ENCODE data around the gene B3GALT6. TPM values are rescaled to one million over a fixed set of nuclear protein-coding genes. Genes with fewer than 3 reads are reported as not detected.

Gene B3GALT6
- total RNA-seq, 1 experiment from 2014 or later: 74.0 TPM

DNA sequence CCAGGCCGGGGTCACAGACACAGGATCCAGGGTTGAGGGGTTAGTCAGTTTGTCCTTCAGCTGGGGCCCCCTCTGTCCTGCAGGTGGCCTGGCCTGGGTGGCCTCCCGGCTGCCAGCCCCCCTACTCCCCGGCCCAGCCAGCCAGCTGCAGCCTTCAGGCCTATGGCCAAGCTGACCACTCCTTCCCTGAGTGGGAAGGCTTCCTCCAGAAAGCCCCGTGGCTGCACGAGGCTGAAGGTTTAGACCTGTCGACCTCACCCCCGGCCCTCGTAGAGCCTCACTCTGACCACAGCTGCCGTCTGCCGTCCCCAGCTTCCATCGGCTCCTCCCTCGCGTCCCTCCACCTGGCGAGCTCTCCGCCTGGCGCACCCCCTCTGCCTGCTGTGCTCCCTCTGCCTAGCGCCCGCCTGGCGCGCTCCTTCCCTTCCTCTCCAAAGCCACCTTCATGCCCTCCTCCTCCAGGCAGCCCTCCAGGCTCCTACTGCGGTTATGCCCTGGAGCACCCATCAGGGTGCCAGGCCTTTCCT, 48.8 kb upstream of the B3GALT6 start:
- no peak overlapping the region for H2AFZ ChIP-seq (ENCODE audit: low read length)
- no peaks in the 10 kb centered on the region for H3K4me1 ChIP-seq (ENCODE audit: insufficient read depth, low read length)
- H4K20me1 ChIP-seq (ENCODE audit: low read length): no peaks in the 10 kb centered on the region
- BruUV-seq (replicated peaks): no TSS peak
- no peaks in the 10 kb centered on the region for H3K36me3 ChIP-seq (ENCODE audit: low read depth, low read length)
- TF ChIP-seq EZH2 (IDR thresholded peaks at IDR 0.05; ENCODE audit: low read length, unreplicated experiment) (no peak), EZH2phosphoT487 (IDR thresholded peaks at IDR 0.05; ENCODE audit: borderline replicate concordance, low read length) (no peak)
- TF ChIP-seq, protein P1, sequence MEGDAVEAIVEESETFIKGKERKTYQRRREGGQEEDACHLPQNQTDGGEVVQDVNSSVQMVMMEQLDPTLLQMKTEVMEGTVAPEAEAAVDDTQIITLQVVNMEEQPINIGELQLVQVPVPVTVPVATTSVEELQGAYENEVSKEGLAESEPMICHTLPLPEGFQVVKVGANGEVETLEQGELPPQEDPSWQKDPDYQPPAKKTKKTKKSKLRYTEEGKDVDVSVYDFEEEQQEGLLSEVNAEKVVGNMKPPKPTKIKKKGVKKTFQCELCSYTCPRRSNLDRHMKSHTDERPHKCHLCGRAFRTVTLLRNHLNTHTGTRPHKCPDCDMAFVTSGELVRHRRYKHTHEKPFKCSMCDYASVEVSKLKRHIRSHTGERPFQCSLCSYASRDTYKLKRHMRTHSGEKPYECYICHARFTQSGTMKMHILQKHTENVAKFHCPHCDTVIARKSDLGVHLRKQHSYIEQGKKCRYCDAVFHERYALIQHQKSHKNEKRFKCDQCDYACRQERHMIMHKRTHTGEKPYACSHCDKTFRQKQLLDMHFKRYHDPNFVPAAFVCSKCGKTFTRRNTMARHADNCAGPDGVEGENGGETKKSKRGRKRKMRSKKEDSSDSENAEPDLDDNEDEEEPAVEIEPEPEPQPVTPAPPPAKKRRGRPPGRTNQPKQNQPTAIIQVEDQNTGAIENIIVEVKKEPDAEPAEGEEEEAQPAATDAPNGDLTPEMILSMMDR (conservative IDR thresholded peaks at IDR 0.05; ENCODE audit: low read depth, low read length): no peak
- no peak overlapping the region for H3K27ac ChIP-seq (ENCODE audit: low read length)
- H3K4me3 ChIP-seq (ENCODE audit: low read length): no peak overlapping the region
- DNase-seq (no peak), ATAC-seq (no peak)
- CTCF ChIA-PET: no interaction called here
- H3K9me3 ChIP-seq (ENCODE audit: low read length): no peaks in the 10 kb centered on the region
- no peaks in the 10 kb centered on the region for H3K27me3 ChIP-seq (ENCODE audit: low read length)
- no peaks in the 10 kb centered on the region for H3K79me2 ChIP-seq (ENCODE audit: low read length)
- no peak overlapping the region for H3K9ac ChIP-seq (ENCODE audit: low read length)
- H3K9me2 ChIP-seq (replicated peaks; ENCODE audit: low read length): no peaks in the 10 kb centered on the region
- H3F3A ChIP-seq (ENCODE audit: low read length, unreplicated experiment): no peaks in the 10 kb centered on the region
- intact Hi-C loops (cut with micrococcal nuclease): no loop called here
- no peak overlapping the region for H3K4me2 ChIP-seq (ENCODE audit: low read length)
- POLR2A ChIA-PET (ENCODE audit: unreplicated experiment): no interaction called here

DNA sequence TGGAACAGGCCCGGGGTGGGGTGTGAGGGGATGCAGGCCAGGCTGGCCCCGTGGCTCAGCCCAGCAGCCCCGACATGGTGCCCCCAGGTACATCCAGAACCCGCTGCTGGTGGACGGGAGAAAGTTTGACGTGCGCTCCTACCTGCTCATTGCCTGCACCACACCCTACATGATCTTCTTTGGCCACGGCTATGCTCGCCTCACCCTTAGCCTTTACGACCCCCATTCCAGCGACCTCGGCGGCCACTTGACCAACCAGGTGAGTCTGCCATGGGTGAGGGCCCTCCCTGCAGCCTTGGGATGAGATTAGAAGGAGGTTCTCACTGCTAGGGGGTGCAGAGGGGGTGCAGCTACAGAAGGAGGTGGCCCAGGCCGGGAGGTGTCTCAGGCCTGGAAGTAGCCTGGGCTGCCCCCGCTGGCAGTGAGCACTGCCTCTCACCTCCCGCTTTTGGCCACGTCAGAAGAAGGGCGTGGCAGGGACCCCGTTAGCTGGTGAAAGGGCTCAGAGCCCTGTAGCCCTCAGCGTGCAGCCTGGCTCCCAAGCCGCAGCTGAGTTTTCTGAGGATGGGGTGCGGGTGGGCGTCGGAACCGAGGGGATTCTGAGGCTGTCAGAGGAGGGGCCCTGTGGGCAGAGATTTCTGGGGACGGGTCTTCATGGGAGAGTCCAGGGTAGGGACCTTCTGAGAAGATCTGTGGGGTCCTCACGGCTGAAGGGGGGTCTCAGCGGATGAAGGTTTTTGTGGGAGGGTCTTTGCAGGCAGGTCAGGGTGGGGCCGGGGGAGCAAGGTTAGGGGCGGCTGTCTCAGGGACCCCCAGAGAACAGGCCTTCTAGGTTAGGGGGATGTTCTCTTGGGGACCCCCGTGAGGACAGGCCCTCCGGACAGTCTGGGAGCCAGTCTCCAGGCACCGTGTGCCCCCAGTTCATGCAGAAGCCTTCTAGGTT, 47.9 kb upstream of the B3GALT6 start:
- no peak for ATAC-seq

More for the DNA sequence above, 47.9 kb upstream of the B3GALT6 start:
- no peak overlapping the region for H3K27ac ChIP-seq (ENCODE audit: low read length)
- ChIA-PET CTCF (no interaction called here), POLR2A (ENCODE audit: unreplicated experiment) (no interaction called here)
- no peak overlapping the region for H2AFZ ChIP-seq (ENCODE audit: low read length)
- H3K4me1 ChIP-seq (ENCODE audit: insufficient read depth, low read length): no peaks in the 10 kb centered on the region
- H3K4me2 ChIP-seq (ENCODE audit: low read length): no peak overlapping the region
- H3K4me3 ChIP-seq (ENCODE audit: low read length): no peak overlapping the region
- no peaks in the 10 kb centered on the region for H3K27me3 ChIP-seq (ENCODE audit: low read length)
- no peak for DNase-seq
- BruUV-seq (replicated peaks): no TSS peak
- TF ChIP-seq EZH2phosphoT487 (IDR thresholded peaks at IDR 0.05; ENCODE audit: borderline replicate concordance, low read length): no peak
- TF ChIP-seq, protein P1 (conservative IDR thresholded peaks at IDR 0.05; ENCODE audit: low read depth, low read length): no peak
- no peaks in the 10 kb centered on the region for H3K9me3 ChIP-seq (ENCODE audit: low read length)
- no peaks in the 10 kb centered on the region for H3K9me2 ChIP-seq (replicated peaks; ENCODE audit: low read length)
- H3F3A ChIP-seq (ENCODE audit: low read length, unreplicated experiment): no peaks in the 10 kb centered on the region
- no peaks in the 10 kb centered on the region for H3K36me3 ChIP-seq (ENCODE audit: low read depth, low read length)
- H3K79me2 ChIP-seq (ENCODE audit: low read length): no peaks in the 10 kb centered on the region
- no peaks in the 10 kb centered on the region for H4K20me1 ChIP-seq (ENCODE audit: low read length)
- H3K9ac ChIP-seq (ENCODE audit: low read length): no peak overlapping the region
- intact Hi-C loops (cut with micrococcal nuclease): no loop called here

Measured in PC-3 (cell line).